ENCODE data around the gene MRPL45.

The MRPL45 gene

GRCh38 chr17:38345743-38346142, 48.8 kb downstream of the MRPL45 start:
- DNase-seq (ENCODE audit: low read depth, low spot score) = no peak

GRCh38 chr17:38349097-38349730, 52.2 kb downstream of the MRPL45 start:
- DNase-seq (ENCODE audit: low read depth, low spot score) = peak; percentile 88

- no peak for DNase-seq (ENCODE audit: low read depth, low spot score)
Observed at GRCh38 chr17:38350035-38350434, 53.1 kb downstream of the MRPL45 start.

GRCh38 chr17:38351412-38352222, 54.6 kb downstream of the MRPL45 start, which contains the start of gene SOCS7:
Gene SOCS7 (plus strand): TSS chr17:38351844. CDS start chr17:38352053, 209 bp downstream.
- peak; percentile 94 for DNase-seq (ENCODE audit: low read depth, low spot score)

GRCh38 chr17:38352245-38353085, 55.5 kb downstream of the MRPL45 start:
- DNase-seq (ENCODE audit: low read depth, low spot score) = peak; percentile 49

- no peak for DNase-seq (ENCODE audit: low read depth, low spot score)
Observed at GRCh38 chr17:38353086-38353604, 56.2 kb downstream of the MRPL45 start.

- no peak for DNase-seq (ENCODE audit: low read depth, low spot score)
Observed at GRCh38 chr17:38353668-38354067, 56.7 kb downstream of the MRPL45 start.

- no peak for DNase-seq (ENCODE audit: low read depth, low spot score)
Observed at GRCh38 chr17:38354466-38354865, 57.5 kb downstream of the MRPL45 start.

- no peak for DNase-seq (ENCODE audit: low read depth, low spot score)
Observed at GRCh38 chr17:38355251-38355650, 58.3 kb downstream of the MRPL45 start.

GRCh38 chr17:38357486-38358123, 60.6 kb downstream of the MRPL45 start:
- no peak for DNase-seq (ENCODE audit: low read depth, low spot score)

- no peak for DNase-seq (ENCODE audit: low read depth, low spot score)
Observed at GRCh38 chr17:38358586-38359513, 61.9 kb downstream of the MRPL45 start.

GRCh38 chr17:38361694-38362465, 64.9 kb downstream of the MRPL45 start:
- DNase-seq (ENCODE audit: low read depth, low spot score) = no peak

- DNase-seq (ENCODE audit: low read depth, low spot score) = no peak
Observed at GRCh38 chr17:38363016-38363415, 66.0 kb downstream of the MRPL45 start.

- DNase-seq (ENCODE audit: low read depth, low spot score) = no peak
Observed at GRCh38 chr17:38364741-38365140, 67.8 kb downstream of the MRPL45 start.

GRCh38 chr17:38369124-38369886, 72.3 kb downstream of the MRPL45 start:
- no peak for DNase-seq (ENCODE audit: low read depth, low spot score)

Measured in ELF-1 (cell line).